Measurements from ENCODE around the gene SETDB2. TPM values are rescaled to one million over a fixed set of nuclear protein-coding genes. Genes with fewer than 3 reads are reported as not detected.

SETDB2 gene
- total and polyA plus RNA-seq, 2 of the 4 experiments (the other 2 are of a cell fraction): 4.3 to 5.7 TPM

DNA sequence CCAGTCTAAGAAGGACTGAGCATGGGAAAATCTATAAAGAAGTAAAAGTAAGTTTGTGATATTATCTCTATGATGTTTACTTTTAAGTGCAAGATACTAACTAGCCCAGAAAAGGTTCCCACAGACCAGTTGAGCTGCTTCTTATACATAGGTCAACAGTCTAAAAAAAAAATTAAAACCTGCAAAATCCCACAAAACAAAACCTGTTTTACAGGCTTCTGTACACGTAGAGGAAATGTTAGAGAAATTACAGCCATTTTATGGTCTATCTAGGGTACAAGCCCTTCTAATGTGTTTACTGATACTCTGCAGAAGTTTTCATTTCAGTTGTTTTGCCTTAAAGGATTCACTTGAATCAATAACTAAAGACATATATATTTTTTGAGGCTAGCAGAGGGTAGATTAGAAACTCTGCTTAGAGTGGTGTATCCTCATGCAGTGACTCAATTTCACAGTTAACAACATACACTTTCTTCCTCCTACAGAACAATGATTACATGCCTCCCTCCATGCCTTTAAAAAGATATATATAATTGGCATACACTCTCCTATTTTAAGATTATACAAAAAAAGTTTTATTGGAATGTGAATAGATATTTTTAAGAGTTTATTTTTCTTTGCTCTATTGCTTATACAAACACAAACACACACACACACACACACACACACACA is 44.1 kb upstream of the SETDB2 start:
- Histone ChIP-seq H3K4me1 (ENCODE audit: control insufficient read depth, insufficient read depth, low read length) (peaks cover 2% of the 10 kb centered on the region; the same call in 1 of the 2 replicates), H3K27me3 (ENCODE audit: control insufficient read depth, insufficient read depth, low read length) (no peaks in the 10 kb centered on the region), H2AFZ (replicated peaks; ENCODE audit: low read length, poor library complexity) (no peak overlapping the region), H4K8ac (ENCODE audit: low read depth in 2 of 2, low read length in 2 of 2) (no peak overlapping the region), H3K79me1 (ENCODE audit: low read depth in 1 of 2, low read length in 2 of 2) (peaks cover 0 to 7% of the 10 kb centered on the region in 2 experiments; a peak in 1 of 4 replicates), H2BK20ac (ENCODE audit: low read depth, low read length) (no peak overlapping the region), H4K5ac (ENCODE audit: low read depth, low read length) (no peak overlapping the region), H3K9me1 (ENCODE audit: insufficient read depth, low read length) (0 out of 2 replicates have a peak, but pooled peaks cover 3% of the 10 kb centered on the region), H3K27ac (ENCODE audit: insufficient read depth, low read length) (no peak overlapping the region), H4K91ac (ENCODE audit: insufficient read depth, low read depth, low read length) (no peak overlapping the region), H2BK15ac (ENCODE audit: low read depth, low read length) (no peak overlapping the region), H3K4ac (ENCODE audit: low read depth, low read length) (no peak overlapping the region), H2BK5ac (ENCODE audit: low read depth, low read length, poor library complexity, severe bottlenecking) (peak overlapping the region; percentile 33), H3K14ac (replicated peaks; ENCODE audit: low read depth, low read length) (no peak overlapping the region), H3K4me3 (ENCODE audit: insufficient read depth, low read depth, low read length) (no peak overlapping the region), H3K23ac (ENCODE audit: low read depth, low read length) (no peak overlapping the region; the same call in 1 of the 2 replicates), H3K9me3 (ENCODE audit: control insufficient read depth, insufficient read depth, low read length) (0 out of 2 replicates have a peak, but pooled peaks cover 2% of the 10 kb centered on the region), H4K20me1 (ENCODE audit: insufficient read depth, low read length) (no peaks in the 10 kb centered on the region), H3K56ac (ENCODE audit: extremely low read depth, insufficient read depth, low read length) (no peak overlapping the region), H3K18ac (ENCODE audit: low read depth, low read length) (no peak overlapping the region), H3K9ac (ENCODE audit: low read depth, low read length) (no peak overlapping the region), H2AK9ac (replicated peaks; ENCODE audit: low read depth, low read length, poor library complexity) (no peak overlapping the region), H2AK5ac (ENCODE audit: low read depth, low read length) (no peak overlapping the region), H2BK120ac (ENCODE audit: low read depth, low read length) (no peak overlapping the region), H3K4me2 (ENCODE audit: low read depth, low read length) (peak overlapping the region; percentile 48; the same call in 1 of the 2 replicates), H3K36me3 (ENCODE audit: control insufficient read depth, insufficient read depth, low read length) (no peaks in the 10 kb centered on the region)
- BruUV-seq (replicated peaks): TSS peak; percentile 39
- ChIA-PET POLR2A (ENCODE audit: unreplicated experiment) (no interaction called here), CTCF (no interaction called here)
- ATAC-seq (ENCODE audit: low read depth) (no peak), DNase-seq (no peak)
- no CpG with 5 or more reads among the region's 1 CpG for WGBS, 2 experiments (ENCODE audit: extremely low coverage in 2 of 2, insufficient read length in 1 of 2)
- intact Hi-C loops (cut with micrococcal nuclease) (loop anchor here (5.0 kb wide), 1 partner anchor 32 kb away; no protein-coding TSS in a partner anchor), dilution Hi-C loops (cut with HindIII; ENCODE audit: low sequenced_read_pairs, unreplicated experiment) (no loop called here), in situ Hi-C loops (cut with MboI; ENCODE audit: low sequenced_read_pairs) (no loop called here)
- TF ChIP-seq BHLHE40 (IDR thresholded peaks at IDR 0.05; ENCODE audit: low read depth, low read length) (no peak), RCOR1 (IDR thresholded peaks at IDR 0.05; ENCODE audit: insufficient replicate concordance, low read length) (no peak)

All from IMR-90 (cell line).